SK-N-SH (cell line): Measurements from ENCODE around the gene FREY1. TPM values are rescaled to one million over a fixed set of nuclear protein-coding genes. Genes with fewer than 3 reads are reported as not detected.
A peak's percentile ranks its signal among the peaks of the same experiment; 100 is the strongest.

ENCODE experiments used
- CTCF ChIA-PET: fragments of 300-600, 350-600 bp; formaldehyde crosslinking; extraction: SDS; loops from one replicate; lab custom pipeline; 2021; lab: Yijun Ruan, JAX
- POLR2A ChIA-PET: fragments of 350-600 bp; sonication (Branson Sonifier 250); formaldehyde crosslinking; extraction: SDS; loops from one replicate; lab custom pipeline; 2020; ENCODE audit warnings: antibody characterized with exemption, inconsistent platforms; lab: Yijun Ruan, JAX
- DNase-seq: peaks from one replicate; pipeline ENCODE4 v3.0.0; 2012
- H2AFZ ChIP-seq: fragments of 200-600 bp; sonication (generic); 2 replicates; pipeline ENCODE4 v1.8.1; 2016; ENCODE audit warnings: antibody characterized with exemption, mild to moderate bottlenecking, low read depth
- H3F3A ChIP-seq: fragments of 200-600 bp; sonication (generic); replicated peaks from 2 replicates; pipeline ENCODE3; 2016; ENCODE audit warnings: antibody characterized with exemption, mild to moderate bottlenecking; ENCODE audit not compliant: insufficient read depth
- H3K27ac ChIP-seq, 2 experiments: fragments of 200-500 bp in 1 of 2; fragments of 200-600 bp in 1 of 2; sonication (Bioruptor generic) in 1 of 2; sonication (generic), shearing (Covaris generic) in 1 of 2; 2 replicates each; pipeline versions ENCODE4 v1.5.1 to v1.6.1; 2014 to 2016; ENCODE audit warnings: low read depth in 2 of 2, inconsistent platforms in 1 of 2, low read length in 1 of 2, mild to moderate bottlenecking in 1 of 2, mixed read lengths in 1 of 2
- H3K27me3 ChIP-seq: fragments of 200-600 bp; sonication (generic), shearing (Covaris generic); 2 replicates; pipeline ENCODE4 v1.6.1; 2016; ENCODE audit warnings: mixed run types; ENCODE audit not compliant: insufficient read depth
- H3K36me3 ChIP-seq, 2 experiments: fragments of 200-500 bp in 1 of 2; fragments of 200-600 bp in 1 of 2; sonication (Bioruptor generic) in 1 of 2; sonication (generic) in 1 of 2; replicated peaks in 1 of 2; 2 replicates each; pipeline versions ENCODE3 to v1.5.1; 2014 to 2016; ENCODE audit warnings: low read length in 1 of 2, mild to moderate bottlenecking in 1 of 2; ENCODE audit not compliant: insufficient read depth in 2 of 2, control insufficient read depth in 1 of 2
- H3K4me1 ChIP-seq, 2 experiments: fragments of 200-500 bp in 1 of 2; fragments of 200-600 bp in 1 of 2; sonication (Bioruptor generic) in 1 of 2; sonication (generic), shearing (Covaris generic) in 1 of 2; 2 replicates each; pipeline versions ENCODE4 v1.5.1 to v1.6.1; 2014 to 2016; ENCODE audit warnings: low read depth in 1 of 2, low read length in 1 of 2, mixed run types in 1 of 2; ENCODE audit not compliant: insufficient read depth in 2 of 2, control insufficient read depth in 1 of 2
- H3K4me2 ChIP-seq: fragments of 200-600 bp; sonication (generic), shearing (Covaris generic); 2 replicates; pipeline ENCODE4 v1.6.1; 2017; ENCODE audit warnings: mixed run types
- H3K4me3 ChIP-seq, 2 experiments: fragments of 200-500 bp in 1 of 2; fragments of 200-600 bp in 1 of 2; sonication (Bioruptor generic) in 1 of 2; sonication (generic), shearing (Covaris generic) in 1 of 2; 2 replicates each; pipeline versions ENCODE4 v1.5.1 to v1.8.1; 2014 to 2016; ENCODE audit warnings: low read depth in 2 of 2, inconsistent platforms in 1 of 2, low read length in 1 of 2, mild to moderate bottlenecking in 1 of 2, mixed read lengths in 1 of 2, moderate library complexity in 1 of 2
- H3K79me2 ChIP-seq: fragments of 200-600 bp; sonication (generic); 2 replicates; pipeline ENCODE4 v1.8.1; 2017; ENCODE audit warnings: mild to moderate bottlenecking; ENCODE audit not compliant: insufficient read depth
- H3K9ac ChIP-seq: fragments of 200-600 bp; sonication (generic); 2 replicates; pipeline ENCODE4 v1.6.1; 2017; ENCODE audit warnings: mixed run types
- H3K9me2 ChIP-seq: fragments of 200-600 bp; sonication (generic); 2 replicates; pipeline ENCODE4 v1.6.1; 2017; ENCODE audit warnings: mixed run types
- H3K9me3 ChIP-seq: fragments of 200-600 bp; sonication (generic); 2 replicates; pipeline ENCODE4 v1.6.1; 2017; ENCODE audit warnings: mixed run types, mild to moderate bottlenecking, moderate library complexity
- H4K20me1 ChIP-seq: fragments of 200-600 bp; sonication (generic); 2 replicates; pipeline ENCODE4 v1.6.1; 2017; ENCODE audit warnings: mild to moderate bottlenecking, mixed run types; ENCODE audit not compliant: insufficient read depth
- EZH2phosphoT487 ChIP-seq: fragments of 200-600 bp; sonication (generic); IDR thresholded peaks from 2 replicates; pipeline ENCODE4 v1.6.1; 2017; ENCODE audit warnings: low read depth, mixed run types, mild to moderate bottlenecking, antibody characterized with exemption, moderate library complexity, borderline replicate concordance
- FOXJ3 ChIP-seq: sonication (generic); formaldehyde crosslinking; IDR thresholded peaks from 2 replicates; pipeline ENCODE4 v1.5.1; 2020; ENCODE audit warnings: mild to moderate bottlenecking, missing genetic modification reagents
- GABPA ChIP-seq: IDR thresholded peaks from 2 replicates; pipeline ENCODE4 v1.4.0; 2012; ENCODE audit warnings: low read depth, mild to moderate bottlenecking
- GATA2 ChIP-seq: sonication (generic); formaldehyde crosslinking; IDR thresholded peaks from 2 replicates; pipeline ENCODE4 v1.5.0; 2020; ENCODE audit warnings: mild to moderate bottlenecking, missing genetic modification reagents
- NFIC ChIP-seq: IDR thresholded peaks from 2 replicates; pipeline ENCODE4 v1.4.0; 2012; ENCODE audit warnings: borderline replicate concordance
- RAD21 ChIP-seq: IDR thresholded peaks from 2 replicates; pipeline ENCODE4 v1.6.1; 2012; ENCODE audit warnings: mild to moderate bottlenecking, low read length
- RFX5 ChIP-seq: IDR thresholded peaks from 2 replicates; pipeline ENCODE4 v1.6.1; 2012; ENCODE audit warnings: mild to moderate bottlenecking, improper control_type of control experiment, low read length
- RXRA ChIP-seq: IDR thresholded peaks from 2 replicates; pipeline ENCODE4 v1.4.0; 2012; ENCODE audit warnings: low read depth, mild to moderate bottlenecking, borderline replicate concordance
- TAF1 ChIP-seq: IDR thresholded peaks from 2 replicates; pipeline ENCODE4 v1.6.1; 2012; ENCODE audit warnings: low read depth, mild to moderate bottlenecking, low read length, moderate library complexity, borderline replicate concordance
- WGBS: methylation state at CpG from one replicate; pipeline ENCODE4 v1.1.6; 2017; ENCODE audit warnings: low lambda C conversion rate; 5-methylcytosine and 5-hydroxymethylcytosine counted together
- polyA plus RNA-seq, 3 experiments: library from polyadenylated mRNA; depleted of rRNA; stranded (reverse); fragments of >200 nt; gene quantifications; 2 replicates each; pipeline ENCODE4 v1.2.3, GENCODE V29; 2012
- TF ChIP-seq, protein P1 (sequence below): IDR thresholded peaks from 2 replicates; pipeline ENCODE4; 2012
- TF ChIP-seq, protein P2 (sequence below): fragments of 200-600 bp; sonication (generic); IDR thresholded peaks from 2 replicates; pipeline ENCODE4 v1.6.1; 2017; ENCODE audit warnings: antibody characterized with exemption, mild to moderate bottlenecking, moderate library complexity
- TF ChIP-seq, protein P3 (sequence below): IDR thresholded peaks from 2 replicates; pipeline ENCODE4 v1.4.0; 2012; ENCODE audit warnings: low read depth, borderline replicate concordance

Gene FREY1
- polyA plus RNA-seq, 1 of the 3 experiments (the other 2 are of a cell fraction), result 0.30 TPM

DNA sequence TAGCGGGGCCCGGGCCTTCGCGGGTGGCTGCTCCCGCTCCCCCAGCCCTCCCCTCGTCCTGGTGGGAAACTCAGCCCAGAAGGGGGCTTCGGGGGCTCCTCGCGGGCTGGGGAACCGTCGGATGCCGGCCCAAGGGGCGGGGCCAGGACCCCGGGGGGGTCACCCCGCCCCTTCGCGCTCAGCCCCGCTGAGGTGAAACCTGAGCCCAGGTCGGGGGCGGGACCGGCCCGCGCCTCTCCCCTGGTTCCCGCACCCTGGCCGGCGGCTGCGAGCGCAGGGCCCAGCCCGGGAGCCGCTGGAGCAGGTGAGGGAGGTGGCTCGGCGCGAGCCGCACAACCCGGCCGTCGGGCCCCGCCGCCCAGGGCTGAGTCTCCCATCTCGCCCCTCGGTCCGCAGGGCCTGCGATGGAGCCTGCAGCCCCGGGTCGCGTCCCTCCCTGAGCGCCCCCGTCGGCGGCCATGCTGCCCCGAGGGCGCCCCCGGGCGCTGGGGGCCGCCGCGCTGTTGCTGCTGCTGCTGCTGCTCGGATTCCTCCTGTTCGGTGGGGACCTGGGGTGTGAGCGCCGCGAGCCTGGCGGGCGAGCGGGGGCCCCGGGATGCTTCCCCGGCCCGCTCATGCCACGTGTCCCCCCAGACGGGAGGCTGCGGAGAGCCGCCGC, 15.5 kb upstream of the FREY1 start, which contains the start of gene LARGE2:
Gene LARGE2 (plus strand): TSS at position 232 of the 658 bp plus-strand sequence. CDS start 227 bp downstream, at position 459.
- Histone ChIP-seq H3K9me2 (no peaks in the 10 kb centered on the region), H4K20me1 (no peaks in the 10 kb centered on the region), H3K4me3 (peak within 1 kb of the TSS in 1 of 2 experiments; percentile 45; a peak in 2 of 4 replicates), H2AFZ (0 out of 2 replicates have a peak within 1 kb of the TSS, but pooled peaks have one; percentile 16), H3K27me3 (no peaks in the 10 kb centered on the region), H3F3A (peaks cover 4% of the 10 kb centered on the region), H3K4me1 (peaks cover 0 to 5% of the 10 kb centered on the region in 2 experiments; a peak in 2 of 4 replicates), H3K27ac (no peak within 1 kb of the TSS), H3K9ac (no peak within 1 kb of the TSS), H3K79me2 (peaks cover under 1% of the 10 kb centered on the region; the same call in 1 of the 2 replicates), H3K36me3 (no peaks in the 10 kb centered on the region), H3K4me2 (peak within 1 kb of the TSS; percentile 50), H3K9me3 (no peaks in the 10 kb centered on the region)
- DNase-seq, result peak; percentile 76
- ChIA-PET CTCF (interaction anchor here (6.2 kb wide), 1 partner anchor 50 kb away, joined by 35 read pairs; no protein-coding TSS in a partner anchor), POLR2A (no interaction called here)
- TF ChIP-seq GABPA, result no peak
- TF ChIP-seq RAD21, result no peak
- TF ChIP-seq, protein P1, sequence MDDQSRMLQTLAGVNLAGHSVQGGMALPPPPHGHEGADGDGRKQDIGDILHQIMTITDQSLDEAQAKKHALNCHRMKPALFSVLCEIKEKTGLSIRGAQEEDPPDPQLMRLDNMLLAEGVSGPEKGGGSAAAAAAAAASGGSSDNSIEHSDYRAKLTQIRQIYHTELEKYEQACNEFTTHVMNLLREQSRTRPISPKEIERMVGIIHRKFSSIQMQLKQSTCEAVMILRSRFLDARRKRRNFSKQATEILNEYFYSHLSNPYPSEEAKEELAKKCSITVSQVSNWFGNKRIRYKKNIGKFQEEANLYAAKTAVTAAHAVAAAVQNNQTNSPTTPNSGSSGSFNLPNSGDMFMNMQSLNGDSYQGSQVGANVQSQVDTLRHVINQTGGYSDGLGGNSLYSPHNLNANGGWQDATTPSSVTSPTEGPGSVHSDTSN, result no peak
- TF ChIP-seq TAF1, result no peak
- TF ChIP-seq EZH2phosphoT487, result no peak
- no peak for TF ChIP-seq NFIC
- TF ChIP-seq, protein P2, sequence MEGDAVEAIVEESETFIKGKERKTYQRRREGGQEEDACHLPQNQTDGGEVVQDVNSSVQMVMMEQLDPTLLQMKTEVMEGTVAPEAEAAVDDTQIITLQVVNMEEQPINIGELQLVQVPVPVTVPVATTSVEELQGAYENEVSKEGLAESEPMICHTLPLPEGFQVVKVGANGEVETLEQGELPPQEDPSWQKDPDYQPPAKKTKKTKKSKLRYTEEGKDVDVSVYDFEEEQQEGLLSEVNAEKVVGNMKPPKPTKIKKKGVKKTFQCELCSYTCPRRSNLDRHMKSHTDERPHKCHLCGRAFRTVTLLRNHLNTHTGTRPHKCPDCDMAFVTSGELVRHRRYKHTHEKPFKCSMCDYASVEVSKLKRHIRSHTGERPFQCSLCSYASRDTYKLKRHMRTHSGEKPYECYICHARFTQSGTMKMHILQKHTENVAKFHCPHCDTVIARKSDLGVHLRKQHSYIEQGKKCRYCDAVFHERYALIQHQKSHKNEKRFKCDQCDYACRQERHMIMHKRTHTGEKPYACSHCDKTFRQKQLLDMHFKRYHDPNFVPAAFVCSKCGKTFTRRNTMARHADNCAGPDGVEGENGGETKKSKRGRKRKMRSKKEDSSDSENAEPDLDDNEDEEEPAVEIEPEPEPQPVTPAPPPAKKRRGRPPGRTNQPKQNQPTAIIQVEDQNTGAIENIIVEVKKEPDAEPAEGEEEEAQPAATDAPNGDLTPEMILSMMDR, result no peak
- TF ChIP-seq RXRA, result no peak
- TF ChIP-seq, protein P3, sequence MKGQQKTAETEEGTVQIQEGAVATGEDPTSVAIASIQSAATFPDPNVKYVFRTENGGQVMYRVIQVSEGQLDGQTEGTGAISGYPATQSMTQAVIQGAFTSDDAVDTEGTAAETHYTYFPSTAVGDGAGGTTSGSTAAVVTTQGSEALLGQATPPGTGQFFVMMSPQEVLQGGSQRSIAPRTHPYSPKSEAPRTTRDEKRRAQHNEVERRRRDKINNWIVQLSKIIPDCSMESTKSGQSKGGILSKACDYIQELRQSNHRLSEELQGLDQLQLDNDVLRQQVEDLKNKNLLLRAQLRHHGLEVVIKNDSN, result no peak
- TF ChIP-seq GATA2 (CRISPR knock-in tag), result no peak
- TF ChIP-seq RFX5, result no peak
- TF ChIP-seq FOXJ3 (CRISPR knock-in tag), result no peak
- WGBS, result 41% methylated on average over 6 of the region's 73 CpGs
